HG03432 (cell line): ENCODE data around the gene CT47A1.
"Not testable (repeated sequence)": the region's sequence is repeated elsewhere in the genome, so short reads cannot be mapped to it uniquely, and the experiment has no call there.

ENCODE experiments used
- ATAC-seq: cut with Tn5 transposase; IDR thresholded peaks from one replicate; pipeline ENCODE4 v1.9.1; 2021; ENCODE audit warnings: mild to moderate bottlenecking, moderate library complexity; ENCODE audit not compliant: unreplicated experiment

The CT47A1 gene

GRCh38 chrX:120985660-120986059, at the start of gene CT47A1:
Gene CT47A1, minus strand, starts transcription at chrX:120985760. Its CDS starts 231 bp downstream, at chrX:120985529.
- ATAC-seq: not testable (repeated sequence)

- no peak for ATAC-seq
These were observed 47.0 kb upstream of the CT47A1 start for GRCh38 chrX:121032531-121032930.

GRCh38 chrX:121030083-121030482, 44.5 kb upstream of the CT47A1 start:
- ATAC-seq: no peak

GRCh38 chrX:121028419-121028818, 42.9 kb upstream of the CT47A1 start:
- ATAC-seq: no peak

- no peak for ATAC-seq
These were observed 29.3 kb upstream of the CT47A1 start for GRCh38 chrX:121014826-121015225.

GRCh38 chrX:121013897-121014455, 28.4 kb upstream of the CT47A1 start:
- ATAC-seq: no peak

GRCh38 chrX:121011254-121011653, 25.7 kb upstream of the CT47A1 start:
- no peak for ATAC-seq

- no peak for ATAC-seq
These were observed 24.7 kb upstream of the CT47A1 start for GRCh38 chrX:121010218-121010617.

GRCh38 chrX:121009764-121010163, 24.2 kb upstream of the CT47A1 start:
- no peak for ATAC-seq

- ATAC-seq: no peak
These were observed 23.4 kb upstream of the CT47A1 start for GRCh38 chrX:121008920-121009319.

GRCh38 chrX:121000589-121000988, 15.0 kb upstream of the CT47A1 start:
- ATAC-seq: no peak

- peak; percentile 80 for ATAC-seq
These were observed 13.9 kb upstream of the CT47A1 start for GRCh38 chrX:120999413-120999812.

- ATAC-seq: not testable (repeated sequence)
These were observed 29.1 kb downstream of the CT47A1 start, which contains the start of gene CT47A7 for GRCh38 chrX:120956500-120956899. Gene CT47A7, minus strand, starts transcription at chrX:120956600. Its CDS starts 255 bp downstream, at chrX:120956345.
